HEK293T (cell line): ENCODE measurements around the gene CSAG2.

Source experiments
- BHLHE40 ChIP-seq: fragments of 450-650 bp; IDR thresholded peaks from 2 replicates; pipeline ENCODE4 v1.6.1; 2016; ENCODE audit warnings: mild to moderate bottlenecking, moderate library complexity, borderline replicate concordance
- CTBP1 ChIP-seq: fragments of 450-650 bp; IDR thresholded peaks from 2 replicates; pipeline ENCODE4 v1.6.1; 2016; ENCODE audit warnings: borderline replicate concordance
- ELF4 ChIP-seq: fragments of 450-650 bp; IDR thresholded peaks from 2 replicates; pipeline ENCODE4 v1.6.1; 2017; ENCODE audit warnings: antibody characterized with exemption
- FOXA1 ChIP-seq: fragments of 450-650 bp; IDR thresholded peaks from 2 replicates; pipeline ENCODE4 v1.6.1; 2016; ENCODE audit warnings: mild to moderate bottlenecking
- HDGF ChIP-seq: fragments of 450-650 bp; IDR thresholded peaks from 2 replicates; pipeline ENCODE4 v1.6.1; 2017; ENCODE audit warnings: antibody characterized with exemption, borderline replicate concordance
- L3MBTL2 ChIP-seq: fragments of 450-650 bp; conservative IDR thresholded peaks from 2 replicates; pipeline ENCODE4 v1.6.1; 2016; ENCODE audit warnings: mild to moderate bottlenecking
- LEF1 ChIP-seq: fragments of 450-650 bp; IDR thresholded peaks from 2 replicates; pipeline ENCODE4 v1.6.1; 2017; ENCODE audit warnings: mild to moderate bottlenecking, borderline replicate concordance
- SP1 ChIP-seq: fragments of 450-650 bp; IDR thresholded peaks from 2 replicates; pipeline ENCODE4 v1.6.1; 2017
- SUZ12 ChIP-seq: fragments of 450-650 bp; IDR thresholded peaks from 2 replicates; pipeline ENCODE4 v1.6.1; 2016; ENCODE audit warnings: mild to moderate bottlenecking

DNA sequence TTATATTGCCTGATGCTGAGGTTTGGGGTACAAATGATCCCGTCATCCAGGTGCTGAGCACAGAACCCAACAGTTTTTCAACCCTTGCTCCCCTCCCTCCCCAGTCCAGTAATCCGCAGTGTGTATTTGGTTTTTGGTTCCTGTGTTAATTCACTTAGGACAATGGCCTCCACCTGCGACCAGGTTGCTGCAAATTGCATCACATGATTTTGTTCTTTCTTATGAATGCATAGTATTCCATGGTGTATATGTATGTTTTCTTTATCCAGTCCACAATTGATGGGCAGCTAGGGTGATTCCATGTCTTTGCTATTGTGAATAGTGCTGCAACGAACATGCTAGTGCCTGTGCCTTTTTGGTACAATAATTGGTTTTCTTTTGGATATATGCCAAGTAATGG is 46.0 kb downstream of the CSAG2 start:
- no peak for TF ChIP-seq LEF1
- no peak for TF ChIP-seq HDGF
- no peak for TF ChIP-seq FOXA1
- no peak for TF ChIP-seq CTBP1
- no peak for TF ChIP-seq SUZ12
- no peak for TF ChIP-seq L3MBTL2
- TF ChIP-seq ELF4, result no peak
- no peak for TF ChIP-seq SP1
- TF ChIP-seq BHLHE40, result no peak
